Cardiac fibroblast (primary cell): Measurements from ENCODE around the gene TMEM204.

Experiments
- DNase-seq, 2 donors: peaks; one replicate each; pipeline versions ENCODE4 v3.0.0 to v3.0.0-alpha.2; 2010; ENCODE audit warnings: low read depth in 2 of 2
- H3K4me3 ChIP-seq, 2 donors: replicated peaks in 1 of 2; 1 replicate in 1 of 2; 2 replicates in 1 of 2; pipeline ENCODE4 v1.5.1; 2011; ENCODE audit warnings: low read depth in 2 of 2, low read length in 2 of 2, mild to moderate bottlenecking in 2 of 2, moderate library complexity in 1 of 2
- TF ChIP-seq, protein P1 (sequence below): IDR thresholded peaks from one replicate; pipeline ENCODE4 v1.5.1; 2011; ENCODE audit warnings: low read depth, mild to moderate bottlenecking, low read length, inconsistent platforms

TMEM204 gene

DNA sequence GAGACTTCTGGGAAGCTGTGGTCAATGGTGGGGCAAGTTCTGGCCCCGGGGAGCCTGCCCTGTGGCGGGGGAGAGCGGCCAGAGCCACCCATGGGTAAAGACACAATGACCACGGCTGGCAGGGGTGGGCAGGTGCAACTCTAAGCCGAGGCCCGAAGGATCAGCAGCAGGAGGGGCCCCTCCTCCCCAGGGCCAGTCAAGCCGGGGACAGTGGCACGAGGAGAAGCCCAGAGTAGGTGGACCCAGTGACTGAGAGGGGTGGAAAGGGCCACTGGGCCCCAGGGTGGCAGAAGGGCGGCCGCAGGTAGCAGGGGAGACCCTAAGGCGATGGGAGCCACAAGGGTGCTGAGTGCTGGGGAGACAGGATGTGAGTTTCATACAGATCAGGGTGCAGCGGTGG lies 17.7 kb downstream of the TMEM204 start:
- DNase-seq, result no peak
- TF ChIP-seq, protein P1, sequence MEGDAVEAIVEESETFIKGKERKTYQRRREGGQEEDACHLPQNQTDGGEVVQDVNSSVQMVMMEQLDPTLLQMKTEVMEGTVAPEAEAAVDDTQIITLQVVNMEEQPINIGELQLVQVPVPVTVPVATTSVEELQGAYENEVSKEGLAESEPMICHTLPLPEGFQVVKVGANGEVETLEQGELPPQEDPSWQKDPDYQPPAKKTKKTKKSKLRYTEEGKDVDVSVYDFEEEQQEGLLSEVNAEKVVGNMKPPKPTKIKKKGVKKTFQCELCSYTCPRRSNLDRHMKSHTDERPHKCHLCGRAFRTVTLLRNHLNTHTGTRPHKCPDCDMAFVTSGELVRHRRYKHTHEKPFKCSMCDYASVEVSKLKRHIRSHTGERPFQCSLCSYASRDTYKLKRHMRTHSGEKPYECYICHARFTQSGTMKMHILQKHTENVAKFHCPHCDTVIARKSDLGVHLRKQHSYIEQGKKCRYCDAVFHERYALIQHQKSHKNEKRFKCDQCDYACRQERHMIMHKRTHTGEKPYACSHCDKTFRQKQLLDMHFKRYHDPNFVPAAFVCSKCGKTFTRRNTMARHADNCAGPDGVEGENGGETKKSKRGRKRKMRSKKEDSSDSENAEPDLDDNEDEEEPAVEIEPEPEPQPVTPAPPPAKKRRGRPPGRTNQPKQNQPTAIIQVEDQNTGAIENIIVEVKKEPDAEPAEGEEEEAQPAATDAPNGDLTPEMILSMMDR, result no peak
- H3K4me3 ChIP-seq, result no peak overlapping the region

DNA sequence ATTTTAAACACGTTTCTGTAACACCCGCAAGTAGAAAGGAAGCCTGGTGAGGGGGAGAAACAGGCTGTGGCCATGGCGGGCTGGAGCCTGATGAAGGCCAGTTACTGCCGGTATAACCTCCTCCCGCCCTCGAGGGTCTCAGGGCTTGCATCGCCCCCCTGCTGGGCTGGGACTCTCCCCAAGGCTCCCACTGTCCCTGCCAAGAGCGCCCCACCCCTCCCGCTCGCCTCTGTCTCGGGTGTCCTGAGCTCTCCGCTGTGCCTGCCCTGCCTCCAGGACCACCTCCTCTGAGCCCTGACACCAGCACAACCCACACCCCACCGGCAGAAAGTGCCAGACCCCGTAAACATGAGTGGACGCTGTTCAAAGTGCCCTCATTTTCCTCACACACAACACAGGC lies 18.7 kb downstream of the TMEM204 start:
- no peak for DNase-seq
- no peak overlapping the region for H3K4me3 ChIP-seq
- TF ChIP-seq, protein P1, result no peak

DNA sequence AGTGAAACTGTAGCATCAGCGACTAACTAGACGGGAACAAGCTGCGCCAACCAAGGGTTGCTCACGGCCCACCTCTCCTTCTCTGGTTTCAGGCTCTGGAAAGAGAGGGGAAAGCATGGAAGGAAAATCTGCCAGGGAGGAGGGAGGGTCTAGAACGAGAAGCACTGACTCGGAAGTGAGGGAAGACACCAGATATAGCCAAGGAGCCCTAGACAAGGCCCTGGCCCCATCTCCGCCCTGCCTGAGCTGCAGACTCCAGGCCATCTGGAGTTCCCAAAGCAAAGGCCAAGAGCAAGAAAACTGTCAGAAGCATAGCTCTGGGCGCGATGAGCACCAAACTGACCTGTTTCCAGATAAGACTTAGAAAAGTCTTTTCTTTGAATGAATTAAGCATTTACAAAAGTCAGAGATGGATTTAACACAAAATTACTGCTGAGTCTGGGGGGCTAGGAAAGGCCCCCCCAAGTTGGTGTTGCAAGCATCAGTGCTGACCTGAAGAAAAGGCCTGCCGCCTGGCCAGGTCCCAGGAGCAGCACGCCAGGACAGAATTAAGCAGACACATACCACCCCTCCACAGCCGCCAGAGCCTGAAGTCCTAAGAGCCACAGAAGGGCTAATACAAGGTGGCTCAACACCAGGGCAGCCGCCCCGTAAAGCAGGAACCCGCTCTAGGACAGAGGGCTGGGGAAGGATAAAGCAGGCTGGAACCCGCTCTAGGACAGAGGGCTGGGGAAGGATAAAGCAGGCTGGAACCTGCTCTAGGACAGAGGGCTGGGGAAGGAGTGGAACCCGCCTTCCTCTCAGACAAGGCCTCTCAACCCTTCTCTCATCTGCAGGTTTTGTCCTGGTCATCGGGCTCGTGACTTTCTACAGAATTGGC lies 20.7 kb downstream of the TMEM204 start:
- H3K4me3 ChIP-seq, result no peak overlapping the region
- TF ChIP-seq, protein P1, result no peak
- DNase-seq, result no peak

DNA sequence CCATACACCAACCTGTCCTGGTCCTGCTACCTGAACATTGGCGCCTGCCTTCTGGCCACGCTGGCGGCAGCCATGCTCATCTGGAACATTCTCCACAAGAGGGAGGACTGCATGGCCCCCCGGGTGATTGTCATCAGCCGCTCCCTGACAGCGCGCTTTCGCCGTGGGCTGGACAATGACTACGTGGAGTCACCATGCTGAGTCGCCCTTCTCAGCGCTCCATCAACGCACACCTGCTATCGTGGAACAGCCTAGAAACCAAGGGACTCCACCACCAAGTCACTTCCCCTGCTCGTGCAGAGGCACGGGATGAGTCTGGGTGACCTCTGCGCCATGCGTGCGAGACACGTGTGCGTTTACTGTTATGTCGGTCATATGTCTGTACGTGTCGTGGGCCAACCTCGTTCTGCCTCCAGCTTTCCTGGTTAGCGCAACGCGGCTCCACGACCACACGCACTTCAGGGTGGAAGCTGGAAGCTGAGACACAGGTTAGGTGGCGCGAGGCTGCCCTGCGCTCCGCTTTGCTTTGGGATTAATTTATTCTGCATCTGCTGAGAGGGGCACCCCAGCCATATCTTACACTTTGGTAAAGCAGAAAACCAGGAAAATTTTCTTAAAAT lies 21.5 kb downstream of the TMEM204 start:
- no peak for DNase-seq
- H3K4me3 ChIP-seq, result no peak overlapping the region
- TF ChIP-seq, protein P1, result no peak

DNA sequence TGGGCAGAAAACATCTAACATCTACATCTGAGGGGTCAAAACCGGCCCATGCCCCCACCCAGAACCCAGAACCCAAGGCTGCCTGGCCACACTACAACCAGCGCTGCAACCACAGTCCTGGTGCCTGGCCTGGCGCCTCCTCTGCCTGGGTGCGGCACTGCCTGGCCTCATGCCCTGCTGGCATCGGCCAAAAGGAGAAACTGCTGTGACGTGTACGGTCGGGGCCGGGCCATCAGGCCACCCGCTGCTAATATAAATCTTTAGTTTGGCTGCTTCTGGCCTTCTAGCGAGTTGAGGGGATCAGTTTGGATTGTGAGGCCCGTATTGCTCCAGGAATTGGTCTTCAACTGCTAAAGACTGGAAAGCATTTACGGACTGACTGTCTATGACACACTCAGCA lies 22.8 kb downstream of the TMEM204 start:
- DNase-seq, result no peak
- no peak overlapping the region for H3K4me3 ChIP-seq
- TF ChIP-seq, protein P1, result no peak

DNA sequence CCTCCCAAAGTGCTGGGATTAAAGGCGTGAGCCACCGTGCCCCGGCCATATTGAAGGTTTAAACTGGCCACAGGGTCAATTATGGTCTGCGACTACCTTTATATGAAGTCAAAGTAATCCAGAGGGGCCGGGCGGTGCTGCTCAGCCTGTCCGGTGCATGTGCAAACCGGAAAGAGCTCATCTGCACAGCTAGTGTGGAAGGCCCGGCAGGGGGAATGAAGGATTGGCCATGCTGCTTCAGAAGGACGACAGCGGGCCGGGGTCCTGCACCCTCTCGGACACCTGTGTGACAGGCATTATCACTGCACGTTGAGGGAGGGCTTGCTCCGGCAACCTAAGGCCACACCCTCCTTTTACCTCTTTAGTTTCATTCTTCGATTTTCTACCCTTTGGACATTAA lies 23.6 kb downstream of the TMEM204 start:
- no peak overlapping the region for H3K4me3 ChIP-seq
- DNase-seq, result no peak
- TF ChIP-seq, protein P1, result no peak
